ENCODE results near the gene HNRNPC. TPM values are rescaled to one million over a fixed set of nuclear protein-coding genes. Genes with fewer than 3 reads are reported as not detected.

HNRNPC gene
- total and polyA plus RNA-seq, 9 of the 15 experiments (the other 6 are each of a cell fraction or from before 2014, with no cell fraction given), result 679 to 1,557 (median 1,191) TPM

GRCh38 chr14:21309956-21310355, 40.7 kb upstream of the HNRNPC start:
- Histone ChIP-seq H3K9me3 (replicated peaks; ENCODE audit: control insufficient read depth, insufficient read depth, low read depth, low read length) (no peaks in the 10 kb centered on the region), H3K4me2 (ENCODE audit: insufficient read depth, low read length) (no peak overlapping the region), H3K9ac (ENCODE audit: insufficient read depth in 1 of 2, low read depth in 2 of 2, low read length in 2 of 2) (no peak overlapping the region), H3K79me2 (ENCODE audit: control insufficient read depth, insufficient read depth, low read length) (no peaks in the 10 kb centered on the region), H3K4me3 (no peak overlapping the region), H3K9me1 (ENCODE audit: control insufficient read depth, insufficient read depth, low read length) (no peaks in the 10 kb centered on the region), H2AFZ (ENCODE audit: low read depth, low read length) (no peak overlapping the region), H3K36me3 (ENCODE audit: control insufficient read depth, insufficient read depth, low read length) (no peaks in the 10 kb centered on the region), H3K27me3 (ENCODE audit: control insufficient read depth in 2 of 2, insufficient read depth in 2 of 2, low read length in 2 of 2) (no peaks in the 10 kb centered on the region), H3K27ac (ENCODE audit: extremely low read depth, low read depth, low read length) (no peak overlapping the region), H3K4me1 (replicated peaks in 1 of 2; ENCODE audit: control insufficient read depth in 2 of 2, insufficient read depth in 2 of 2, low read length in 2 of 2) (peaks cover 0 to 10% of the 10 kb centered on the region in 2 experiments; a peak in 3 of 5 replicates), H4K20me1 (replicated peaks; ENCODE audit: control insufficient read depth, insufficient read depth, low read length) (no peaks in the 10 kb centered on the region)
- FAIRE-seq (no peak), ATAC-seq (no peak), DNase-seq (ENCODE audit: extremely low read depth in 1 of 4, low spot score in 3 of 4) (no peak)
- ChIA-PET CTCF (ENCODE audit: low intra/inter-chr PET ratio) (no interaction called here), POLR2A (interaction anchor here (0.7 to 2.1 kb wide), 2 partner anchors 10 to 45 kb away, joined by 4 to 10 read pairs; no protein-coding TSS in a partner anchor)
- intact Hi-C loops (cut with micrococcal nuclease) (loop anchor here (5.0 kb wide), 1 partner anchor 43 kb away; the partner anchor contains the start of gene HNRNPC), in situ Hi-C loops (cut with MboI) (no loop called here)
- no CpG with 5 or more reads among the region's 3 CpGs for WGBS (ENCODE audit: insufficient coverage, low coverage, missing lambda C conversion rate)
- no TSS peak for BruUV-seq (replicated peaks)
- no peak for TF ChIP-seq FOXJ2 (tag; IDR thresholded peaks at IDR 0.05)
- TF ChIP-seq ERF (CRISPR knock-in tag; IDR thresholded peaks at IDR 0.05), result no peak
- TF ChIP-seq, protein P1, sequence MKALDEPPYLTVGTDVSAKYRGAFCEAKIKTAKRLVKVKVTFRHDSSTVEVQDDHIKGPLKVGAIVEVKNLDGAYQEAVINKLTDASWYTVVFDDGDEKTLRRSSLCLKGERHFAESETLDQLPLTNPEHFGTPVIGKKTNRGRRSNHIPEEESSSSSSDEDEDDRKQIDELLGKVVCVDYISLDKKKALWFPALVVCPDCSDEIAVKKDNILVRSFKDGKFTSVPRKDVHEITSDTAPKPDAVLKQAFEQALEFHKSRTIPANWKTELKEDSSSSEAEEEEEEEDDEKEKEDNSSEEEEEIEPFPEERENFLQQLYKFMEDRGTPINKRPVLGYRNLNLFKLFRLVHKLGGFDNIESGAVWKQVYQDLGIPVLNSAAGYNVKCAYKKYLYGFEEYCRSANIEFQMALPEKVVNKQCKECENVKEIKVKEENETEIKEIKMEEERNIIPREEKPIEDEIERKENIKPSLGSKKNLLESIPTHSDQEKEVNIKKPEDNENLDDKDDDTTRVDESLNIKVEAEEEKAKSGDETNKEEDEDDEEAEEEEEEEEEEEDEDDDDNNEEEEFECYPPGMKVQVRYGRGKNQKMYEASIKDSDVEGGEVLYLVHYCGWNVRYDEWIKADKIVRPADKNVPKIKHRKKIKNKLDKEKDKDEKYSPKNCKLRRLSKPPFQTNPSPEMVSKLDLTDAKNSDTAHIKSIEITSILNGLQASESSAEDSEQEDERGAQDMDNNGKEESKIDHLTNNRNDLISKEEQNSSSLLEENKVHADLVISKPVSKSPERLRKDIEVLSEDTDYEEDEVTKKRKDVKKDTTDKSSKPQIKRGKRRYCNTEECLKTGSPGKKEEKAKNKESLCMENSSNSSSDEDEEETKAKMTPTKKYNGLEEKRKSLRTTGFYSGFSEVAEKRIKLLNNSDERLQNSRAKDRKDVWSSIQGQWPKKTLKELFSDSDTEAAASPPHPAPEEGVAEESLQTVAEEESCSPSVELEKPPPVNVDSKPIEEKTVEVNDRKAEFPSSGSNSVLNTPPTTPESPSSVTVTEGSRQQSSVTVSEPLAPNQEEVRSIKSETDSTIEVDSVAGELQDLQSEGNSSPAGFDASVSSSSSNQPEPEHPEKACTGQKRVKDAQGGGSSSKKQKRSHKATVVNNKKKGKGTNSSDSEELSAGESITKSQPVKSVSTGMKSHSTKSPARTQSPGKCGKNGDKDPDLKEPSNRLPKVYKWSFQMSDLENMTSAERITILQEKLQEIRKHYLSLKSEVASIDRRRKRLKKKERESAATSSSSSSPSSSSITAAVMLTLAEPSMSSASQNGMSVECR (CRISPR knock-in tag; IDR thresholded peaks at IDR 0.05), result no peak
- no peak for TF ChIP-seq NFATC3 (IDR thresholded peaks at IDR 0.05)
- no peak for TF ChIP-seq CHD4 (IDR thresholded peaks at IDR 0.05; ENCODE audit: insufficient read depth, insufficient replicate concordance, low read depth, low read length, poor library complexity, severe bottlenecking)
- TF ChIP-seq ZNF740 (CRISPR knock-in tag; IDR thresholded peaks at IDR 0.05), result no peak
- TF ChIP-seq ZNF740 (tag; IDR thresholded peaks at IDR 0.05), result no peak
- no peak for TF ChIP-seq PHF20 (IDR thresholded peaks at IDR 0.05; ENCODE audit: partially characterized antibody)
- no peak for TF ChIP-seq CBX1 (IDR thresholded peaks at IDR 0.05; ENCODE audit: low read depth)
- TF ChIP-seq, protein P2, sequence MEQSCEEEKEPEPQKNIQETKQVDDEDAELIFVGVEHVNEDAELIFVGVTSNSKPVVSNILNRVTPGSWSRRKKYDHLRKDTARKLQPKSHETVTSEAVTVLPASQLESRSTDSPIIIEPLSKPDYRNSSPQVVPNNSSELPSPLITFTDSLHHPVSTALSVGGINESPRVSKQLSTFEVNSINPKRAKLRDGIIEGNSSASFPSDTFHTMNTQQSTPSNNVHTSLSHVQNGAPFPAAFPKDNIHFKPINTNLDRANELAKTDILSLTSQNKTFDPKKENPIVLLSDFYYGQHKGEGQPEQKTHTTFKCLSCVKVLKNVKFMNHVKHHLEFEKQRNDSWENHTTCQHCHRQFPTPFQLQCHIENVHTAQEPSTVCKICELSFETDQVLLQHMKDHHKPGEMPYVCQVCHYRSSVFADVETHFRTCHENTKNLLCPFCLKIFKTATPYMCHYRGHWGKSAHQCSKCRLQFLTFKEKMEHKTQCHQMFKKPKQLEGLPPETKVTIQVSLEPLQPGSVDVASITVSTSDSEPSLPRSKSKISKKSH (CRISPR knock-in tag; IDR thresholded peaks at IDR 0.05), result no peak
- TF ChIP-seq NR2C2 (CRISPR knock-in tag; IDR thresholded peaks at IDR 0.05), result no peak
- no peak for TF ChIP-seq NR2C2 (tag; IDR thresholded peaks at IDR 0.05)
- no peak for TF ChIP-seq SOX6 (IDR thresholded peaks at IDR 0.05)
- TF ChIP-seq EWSR1 (IDR thresholded peaks at IDR 0.05; ENCODE audit: borderline replicate concordance, low read depth, partially characterized antibody), result no peak
- TF ChIP-seq FOXK2 (conservative IDR thresholded peaks at IDR 0.05 in 1 of 2, IDR thresholded peaks at IDR 0.05 in 1 of 2; ENCODE audit: low read depth in 2 of 2), result no peak
- TF ChIP-seq ZNF444 (CRISPR knock-in tag; IDR thresholded peaks at IDR 0.05), result no peak
